AG04449 (cell line): ENCODE data around the gene FOXA1.

Source experiments
- CTCF ChIA-PET: fragments of 350-600 bp; formaldehyde crosslinking; extraction: SDS; loops from one replicate; lab custom pipeline; 2021; ENCODE audit warnings: antibody characterized with exemption; lab: Yijun Ruan, JAX
- POLR2A ChIA-PET: fragments of 400-600, 350-600 bp; formaldehyde crosslinking; extraction: SDS; loops from one replicate; lab custom pipeline; 2020; ENCODE audit warnings: antibody characterized with exemption, inconsistent platforms; lab: Yijun Ruan, JAX
- DNase-seq: peaks from one replicate; pipeline ENCODE4 v3.0.0-alpha.2; 2010; ENCODE audit warnings: low read depth, low spot score
- H3K4me3 ChIP-seq: 2 replicates; pipeline ENCODE4 v1.5.1; 2011; ENCODE audit warnings: low read depth, mild to moderate bottlenecking, control low read depth, low read length
- CTCF ChIP-seq: IDR thresholded peaks from one replicate; pipeline ENCODE4 v1.5.1; 2011; ENCODE audit warnings: mild to moderate bottlenecking, moderate library complexity, low read length, control low read depth, inconsistent platforms; ENCODE audit not compliant: insufficient read depth; ENCODE audit errors: missing control alignments

FOXA1 gene

GRCh38 chr14:37545174-37545573, 49.9 kb downstream of the FOXA1 start:
- no peak for DNase-seq
- TF ChIP-seq CTCF, result no peak
- ChIA-PET POLR2A (no interaction called here), CTCF (no interaction called here)
- H3K4me3 ChIP-seq, result no peak overlapping the region

GRCh38 chr14:37544407-37544806, 50.6 kb downstream of the FOXA1 start:
- ChIA-PET CTCF (no interaction called here), POLR2A (no interaction called here)
- TF ChIP-seq CTCF, result no peak
- H3K4me3 ChIP-seq, result no peak overlapping the region
- DNase-seq, result no peak

GRCh38 chr14:37539992-37540391, 55.1 kb downstream of the FOXA1 start:
- ChIA-PET POLR2A (no interaction called here), CTCF (no interaction called here)
- H3K4me3 ChIP-seq, result no peak overlapping the region
- no peak for TF ChIP-seq CTCF
- DNase-seq, result no peak
